ENCODE data around the gene PDE1C.

GRCh38 chr7:31890766-31891165 lies 179.4 kb downstream of the PDE1C start:
- TF ChIP-seq CTCF (IDR thresholded peaks at IDR 0.05) = no peak
- TF ChIP-seq POLR2A (IDR thresholded peaks at IDR 0.05) = no peak
